MM.1S (cell line): ENCODE measurements around the gene TMEM92.

ENCODE experiments used
- DNase-seq: peaks from one replicate; pipeline ENCODE4 v3.0.0-alpha.2; 2015
- H2AFZ ChIP-seq: fragments of 300-600 bp; sonication (generic); 2 replicates; pipeline ENCODE4 v1.6.0; 2016; ENCODE audit warnings: antibody characterized with exemption, low read length
- H3F3A ChIP-seq: fragments of 300-600 bp; sonication (generic); 2 replicates; pipeline ENCODE4 v1.6.1; 2016; ENCODE audit warnings: mild to moderate bottlenecking, antibody characterized with exemption, low read length, moderate library complexity, mixed read lengths; ENCODE audit not compliant: insufficient read depth
- H3K27ac ChIP-seq: fragments of 300-600 bp; sonication (generic); 2 replicates; pipeline ENCODE4 v1.5.1; 2016; ENCODE audit warnings: mild to moderate bottlenecking, low read length
- H3K27me3 ChIP-seq: fragments of 300-600 bp; sonication (generic); replicated peaks from 2 replicates; pipeline ENCODE4 v1.6.0; 2016; ENCODE audit warnings: low read length; ENCODE audit not compliant: insufficient read depth
- H3K36me3 ChIP-seq: fragments of 300-600 bp; sonication (generic); replicated peaks from 2 replicates; pipeline ENCODE4 v1.6.1; 2016; ENCODE audit warnings: mild to moderate bottlenecking, low read length, mixed read lengths; ENCODE audit not compliant: insufficient read depth
- H3K4me1 ChIP-seq: fragments of 300-600 bp; sonication (generic); 2 replicates; pipeline ENCODE4 v1.6.1; 2016; ENCODE audit warnings: low read length, mixed read lengths
- H3K4me2 ChIP-seq: fragments of 300-600 bp; sonication (generic); 2 replicates; pipeline ENCODE4 v1.6.0; 2016; ENCODE audit warnings: low read depth, low read length
- H3K4me3 ChIP-seq: fragments of 300-600 bp; sonication (generic); 2 replicates; pipeline ENCODE4 v1.5.1; 2016; ENCODE audit warnings: low read length, mixed read lengths
- H3K79me2 ChIP-seq: fragments of 300-600 bp; sonication (generic); 2 replicates; pipeline ENCODE4 v1.6.1; 2016; ENCODE audit warnings: mixed run types, low read length, mixed read lengths
- H3K9ac ChIP-seq: fragments of 300-600 bp; sonication (generic); 2 replicates; pipeline ENCODE4 v1.6.1; 2016; ENCODE audit warnings: low read length, mixed read lengths
- H3K9me2 ChIP-seq: fragments of 300-600 bp; sonication (generic); replicated peaks from 2 replicates; pipeline ENCODE4 v1.6.1; 2016; ENCODE audit warnings: mild to moderate bottlenecking, low read length, mixed read lengths; ENCODE audit not compliant: insufficient read depth
- H3K9me3 ChIP-seq: fragments of 300-600 bp; sonication (generic); replicated peaks from 2 replicates; pipeline ENCODE4 v1.6.1; 2016; ENCODE audit warnings: mild to moderate bottlenecking, low read length, mixed read lengths; ENCODE audit not compliant: insufficient read depth
- H4K20me1 ChIP-seq: fragments of 300-600 bp; sonication (generic); 2 replicates; pipeline ENCODE4 v1.6.1; 2016; ENCODE audit warnings: mild to moderate bottlenecking, low read length, moderate library complexity, mixed read lengths; ENCODE audit not compliant: insufficient read depth
- CTCF ChIP-seq: fragments of 300-600 bp; sonication (generic); IDR thresholded peaks from 2 replicates; pipeline ENCODE4 v1.5.1; 2016; ENCODE audit warnings: antibody characterized with exemption, low read length, mixed read lengths
- EZH2 ChIP-seq: fragments of 300-600 bp; sonication (generic); optimal IDR thresholded peaks from 2 replicates; pipeline ENCODE3; 2017; ENCODE audit warnings: low read depth, mild to moderate bottlenecking, antibody characterized with exemption, low read length, mixed read lengths
- EZH2phosphoT487 ChIP-seq: fragments of 300-600 bp; sonication (generic); IDR thresholded peaks from 2 replicates; pipeline ENCODE4 v1.6.1; 2018; ENCODE audit warnings: antibody characterized with exemption, low read length

Gene TMEM92

DNA sequence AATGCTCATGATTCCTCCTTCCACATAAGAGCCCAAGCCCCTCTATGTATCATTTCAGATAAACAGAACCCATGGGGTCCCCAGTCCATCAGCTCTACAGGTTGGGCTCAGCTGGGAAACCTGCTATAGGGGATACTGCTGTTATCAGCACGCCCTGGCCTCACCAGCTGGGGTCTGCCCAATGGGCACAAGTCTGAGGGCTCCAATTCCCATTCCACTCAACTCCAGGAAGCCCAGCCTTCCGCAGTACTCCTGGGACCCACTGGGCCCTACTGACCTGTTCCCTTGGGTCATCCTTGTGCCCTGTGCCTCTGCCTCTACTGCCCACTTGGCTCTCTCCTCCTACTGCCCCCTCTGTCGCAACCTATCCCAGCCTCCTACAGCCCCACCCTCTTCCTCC is 55.5 kb downstream of the TMEM92 start:
- no peak overlapping the region for H3K9ac ChIP-seq
- H3K4me3 ChIP-seq: no peak overlapping the region
- H3K36me3 ChIP-seq: no peaks in the 10 kb centered on the region
- no peaks in the 10 kb centered on the region for H3K79me2 ChIP-seq
- TF ChIP-seq EZH2: no peak
- TF ChIP-seq EZH2phosphoT487: no peak
- TF ChIP-seq CTCF: no peak
- no peak for DNase-seq
- no peaks in the 10 kb centered on the region for H3F3A ChIP-seq
- no peak overlapping the region for H2AFZ ChIP-seq
- no peak overlapping the region for H3K4me2 ChIP-seq
- H3K27me3 ChIP-seq: no peaks in the 10 kb centered on the region; the same call in 1 of the 2 replicates
- H3K4me1 ChIP-seq: no peaks in the 10 kb centered on the region
- no peaks in the 10 kb centered on the region for H4K20me1 ChIP-seq
- H3K9me3 ChIP-seq: no peaks in the 10 kb centered on the region
- H3K9me2 ChIP-seq: no peaks in the 10 kb centered on the region
- H3K27ac ChIP-seq: no peak overlapping the region

- no peaks in the 10 kb centered on the region for H3K9me2 ChIP-seq
- H3K27me3 ChIP-seq: no peaks in the 10 kb centered on the region; the same call in 1 of the 2 replicates
- H3K9me3 ChIP-seq: no peaks in the 10 kb centered on the region
- DNase-seq: no peak
- no peak overlapping the region for H3K4me3 ChIP-seq
- H3K4me2 ChIP-seq: no peak overlapping the region
- no peaks in the 10 kb centered on the region for H3K4me1 ChIP-seq
- no peaks in the 10 kb centered on the region for H4K20me1 ChIP-seq
- H3K9ac ChIP-seq: no peak overlapping the region
- no peaks in the 10 kb centered on the region for H3K36me3 ChIP-seq
- H2AFZ ChIP-seq: no peak overlapping the region
- no peak for TF ChIP-seq CTCF
- H3K27ac ChIP-seq: no peak overlapping the region
- no peaks in the 10 kb centered on the region for H3F3A ChIP-seq
- no peaks in the 10 kb centered on the region for H3K79me2 ChIP-seq
Measured at GRCh38 chr17:50330151-50330775, 56.0 kb downstream of the TMEM92 start.
